ENCODE results near the gene KRTAP2-3.

DNA sequence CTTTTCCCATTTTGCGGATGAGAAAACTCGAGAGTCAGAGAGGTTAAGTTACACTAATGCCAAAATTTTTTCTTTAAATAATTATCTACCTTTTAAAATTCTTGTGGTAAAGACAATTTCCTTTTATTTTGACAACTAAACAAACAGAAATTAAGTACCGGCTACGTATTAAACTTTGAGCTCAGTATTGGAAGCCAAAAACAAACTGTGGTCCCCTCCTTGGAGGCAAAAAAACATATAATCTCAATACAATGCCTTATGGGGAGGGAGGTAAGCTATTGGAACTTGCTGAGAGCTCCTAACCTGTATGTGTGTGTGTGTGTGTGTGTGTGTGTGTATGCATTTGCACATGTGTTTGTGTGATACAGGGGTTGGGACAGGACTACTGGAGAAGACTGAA is 3.5 kb upstream of the KRTAP2-3 start:
- TF ChIP-seq POLR2AphosphoS5 (IDR thresholded peaks at IDR 0.05) (no peak), POLR2A (IDR thresholded peaks at IDR 0.05; ENCODE audit: low read depth) (no peak)
- TF ChIP-seq, protein P1, sequence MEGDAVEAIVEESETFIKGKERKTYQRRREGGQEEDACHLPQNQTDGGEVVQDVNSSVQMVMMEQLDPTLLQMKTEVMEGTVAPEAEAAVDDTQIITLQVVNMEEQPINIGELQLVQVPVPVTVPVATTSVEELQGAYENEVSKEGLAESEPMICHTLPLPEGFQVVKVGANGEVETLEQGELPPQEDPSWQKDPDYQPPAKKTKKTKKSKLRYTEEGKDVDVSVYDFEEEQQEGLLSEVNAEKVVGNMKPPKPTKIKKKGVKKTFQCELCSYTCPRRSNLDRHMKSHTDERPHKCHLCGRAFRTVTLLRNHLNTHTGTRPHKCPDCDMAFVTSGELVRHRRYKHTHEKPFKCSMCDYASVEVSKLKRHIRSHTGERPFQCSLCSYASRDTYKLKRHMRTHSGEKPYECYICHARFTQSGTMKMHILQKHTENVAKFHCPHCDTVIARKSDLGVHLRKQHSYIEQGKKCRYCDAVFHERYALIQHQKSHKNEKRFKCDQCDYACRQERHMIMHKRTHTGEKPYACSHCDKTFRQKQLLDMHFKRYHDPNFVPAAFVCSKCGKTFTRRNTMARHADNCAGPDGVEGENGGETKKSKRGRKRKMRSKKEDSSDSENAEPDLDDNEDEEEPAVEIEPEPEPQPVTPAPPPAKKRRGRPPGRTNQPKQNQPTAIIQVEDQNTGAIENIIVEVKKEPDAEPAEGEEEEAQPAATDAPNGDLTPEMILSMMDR (IDR thresholded peaks at IDR 0.05): no peak
